Putamen (tissue), 1 donor: ENCODE measurements around the gene FNDC3B.

Experiments used
- DNase-seq: peaks from one replicate; pipeline ENCODE4 v3.0.0-alpha.2; 2016; ENCODE audit warnings: low spot score

Gene FNDC3B

GRCh38 chr3:172054115-172054764, 14.9 kb downstream of the FNDC3B start:
- no peak for DNase-seq

DNA sequence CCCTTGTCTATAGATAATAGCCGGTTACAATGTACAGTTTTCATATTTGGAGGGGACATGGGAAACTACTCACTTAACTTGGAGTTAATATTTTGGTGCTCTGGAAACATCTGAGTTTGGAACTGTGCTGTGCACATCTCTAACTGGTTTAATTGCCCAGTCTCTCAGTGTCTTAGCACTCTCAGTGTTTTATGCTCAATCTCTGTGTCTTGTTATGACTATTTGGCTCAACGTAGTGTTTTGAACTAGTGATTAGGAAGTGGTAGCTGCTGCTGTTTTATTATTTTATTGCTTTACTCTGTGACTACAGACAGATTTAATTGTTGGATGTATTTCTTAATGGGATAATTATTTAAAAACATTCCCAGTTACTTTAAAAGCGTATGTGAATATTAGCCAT, 17.0 kb downstream of the FNDC3B start:
- no peak for DNase-seq

DNA sequence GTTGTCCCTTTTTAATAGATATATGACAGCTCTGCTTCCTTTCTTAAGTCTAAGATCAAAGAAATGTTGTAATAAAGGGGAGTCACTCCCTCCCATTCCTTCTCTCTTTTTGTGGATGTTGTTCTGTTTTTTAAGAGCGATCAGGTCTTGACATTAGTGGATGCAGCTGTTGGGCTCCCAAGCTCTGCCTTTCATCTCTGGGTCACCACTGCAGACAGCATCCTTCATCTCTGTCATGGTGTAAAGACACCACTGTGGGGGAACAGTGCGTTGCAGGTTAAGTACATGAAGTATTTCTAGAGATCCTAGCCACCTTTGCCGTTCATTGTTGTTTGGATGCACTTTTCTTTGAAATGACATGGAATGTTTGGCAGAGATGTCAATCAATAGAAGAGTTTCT, 17.7 kb downstream of the FNDC3B start:
- DNase-seq: no peak

DNA sequence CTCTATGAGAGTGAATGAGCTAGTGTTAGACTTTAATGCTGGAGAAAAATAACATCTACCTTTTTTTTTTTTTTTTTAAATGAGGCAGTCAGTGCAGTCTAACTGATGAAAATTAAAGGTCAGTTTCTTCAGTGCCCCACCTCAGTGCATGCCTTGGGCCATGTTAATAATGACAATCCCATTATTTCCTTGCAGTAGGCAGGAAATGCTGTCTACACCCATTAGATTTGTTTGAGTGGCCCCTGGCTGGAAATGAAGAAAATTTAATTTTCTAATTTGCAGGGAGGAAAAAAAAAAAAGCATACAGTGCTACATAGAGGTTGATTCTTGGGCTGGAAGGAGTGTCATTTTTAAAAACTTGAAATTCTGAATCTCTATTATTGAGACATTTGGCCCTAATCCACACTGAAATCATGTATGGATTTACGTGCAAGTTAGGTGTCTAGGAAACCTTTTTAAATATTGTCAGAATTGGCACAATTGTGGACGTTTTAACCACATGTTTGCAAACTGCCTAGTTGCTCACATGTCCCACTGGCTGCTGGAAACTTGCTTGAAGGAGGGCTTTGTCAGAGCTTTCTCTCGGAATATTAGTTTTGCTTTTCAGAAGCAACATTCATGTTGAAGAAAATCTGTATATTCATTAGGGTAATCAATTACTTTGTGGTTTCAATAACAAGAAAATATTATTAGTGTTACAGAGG, 18.4 kb downstream of the FNDC3B start:
- no peak for DNase-seq

- no peak for DNase-seq
Measured at GRCh38 chr3:172059532-172059931, 20.2 kb downstream of the FNDC3B start.

DNA sequence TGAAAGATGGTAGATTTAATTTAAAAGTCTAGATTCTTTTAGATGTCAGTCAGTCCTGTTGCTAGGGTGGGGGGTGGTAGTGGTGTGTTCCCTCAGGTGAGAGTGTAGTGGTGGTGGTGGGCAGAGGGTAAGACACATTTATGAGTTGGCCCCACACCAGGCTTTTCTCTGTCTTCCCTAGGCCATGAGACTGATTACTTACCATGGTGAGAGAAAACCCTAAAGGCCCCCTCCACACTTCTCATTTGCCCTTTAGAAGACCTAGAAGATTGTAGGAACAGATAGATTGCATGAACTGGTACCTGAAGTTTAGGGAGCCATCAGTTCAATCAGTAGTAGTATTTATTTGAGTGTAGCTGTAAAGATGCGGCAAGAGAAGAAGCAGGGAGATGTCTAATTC, 20.9 kb downstream of the FNDC3B start:
- DNase-seq: no peak

DNA sequence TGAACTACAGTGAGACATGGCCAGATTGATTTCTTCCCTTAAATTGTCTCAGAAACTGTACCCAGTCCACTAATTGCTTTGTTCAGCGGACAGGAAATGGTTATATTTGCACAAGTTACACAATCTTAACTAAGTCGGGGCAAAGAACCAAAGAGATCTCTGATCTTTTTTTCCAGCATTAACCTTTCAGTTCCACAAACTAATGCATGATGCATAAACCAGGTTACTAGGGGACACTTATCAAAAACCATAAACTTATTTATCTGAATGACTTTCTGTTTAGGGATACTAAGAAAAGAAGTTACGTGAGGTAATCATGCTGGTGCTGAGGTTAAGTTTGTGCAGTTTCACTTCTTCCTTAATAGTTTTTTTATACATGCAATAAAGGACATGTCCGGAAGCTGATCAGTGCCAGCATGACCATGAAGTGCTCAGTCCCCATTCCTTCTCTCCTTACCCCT, 22.4 kb downstream of the FNDC3B start:
- no peak for DNase-seq

DNA sequence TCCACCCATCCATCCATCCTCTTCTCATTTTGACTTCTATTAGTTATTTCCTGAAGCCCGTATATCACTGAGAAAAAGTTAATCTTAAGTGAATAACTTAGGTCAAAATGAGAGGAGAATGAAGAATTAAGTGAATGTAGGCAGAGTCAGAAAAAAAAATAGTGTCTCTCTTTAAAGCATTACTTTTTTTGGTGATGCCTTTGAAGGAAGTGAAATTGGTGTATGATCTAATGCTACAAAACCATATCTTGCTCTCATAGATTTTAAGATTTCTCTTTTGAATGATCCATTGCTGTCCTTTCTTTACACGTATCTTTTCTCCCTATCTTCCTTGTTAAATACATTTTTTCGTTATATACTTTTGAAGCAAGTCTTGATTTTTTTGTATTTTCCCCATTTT, 23.4 kb downstream of the FNDC3B start:
- no peak for DNase-seq

- no peak for DNase-seq
Measured at GRCh38 chr3:172063456-172064432, 24.4 kb downstream of the FNDC3B start.

DNA sequence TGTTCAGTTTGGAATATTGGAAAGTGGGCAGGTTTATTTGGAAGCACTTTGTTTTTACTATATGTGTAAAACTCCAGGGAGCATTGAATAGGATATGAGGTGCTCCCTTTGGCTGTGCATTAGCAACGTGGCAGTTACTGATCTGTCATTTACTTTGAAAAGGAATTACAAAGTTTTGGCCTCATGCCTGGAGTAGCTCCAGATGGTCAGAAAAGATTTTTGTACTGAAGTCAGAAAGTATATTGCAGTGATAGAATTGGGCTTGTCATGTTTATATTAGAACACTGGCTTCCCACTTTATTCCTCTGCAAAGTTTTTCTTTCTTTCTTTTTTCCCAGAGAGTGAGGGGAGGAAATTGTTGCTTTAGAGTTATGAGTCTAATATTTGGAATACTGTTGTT, 26.1 kb downstream of the FNDC3B start:
- DNase-seq: no peak

- DNase-seq: no peak
Measured at GRCh38 chr3:172065967-172066762, 26.8 kb downstream of the FNDC3B start.

GRCh38 chr3:172066880-172067796, 27.8 kb downstream of the FNDC3B start:
- no peak for DNase-seq

DNA sequence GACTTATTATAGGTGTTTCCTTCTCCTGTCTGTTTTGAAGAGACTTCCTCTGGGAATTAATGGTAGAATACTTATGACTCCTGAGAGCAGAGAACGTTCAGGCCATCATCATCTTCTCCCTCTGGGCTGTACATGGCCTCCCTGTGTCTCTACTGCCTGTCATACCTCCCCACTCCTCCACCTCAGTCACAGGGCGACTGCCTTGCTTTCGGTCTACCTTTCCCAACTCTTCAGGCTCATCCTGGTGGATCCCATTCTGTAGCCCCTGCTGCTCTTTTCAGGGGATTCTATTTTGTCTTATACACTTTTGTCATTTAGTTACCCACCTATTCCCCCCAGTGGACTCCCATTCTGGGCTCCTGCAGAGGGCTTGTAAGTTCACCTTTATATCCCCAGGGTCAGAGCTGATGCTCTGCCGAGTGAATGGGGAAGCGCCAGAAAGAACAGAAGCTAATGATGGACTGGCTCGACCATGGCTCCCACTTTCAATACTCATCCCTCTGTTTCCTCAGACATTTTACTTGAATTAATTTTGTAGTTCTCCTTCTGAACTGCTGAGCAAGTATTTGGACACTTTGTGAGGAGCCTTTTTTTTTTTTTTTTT, 28.6 kb downstream of the FNDC3B start:
- no peak for DNase-seq

- DNase-seq: no peak
Measured at GRCh38 chr3:172068977-172069376, 29.6 kb downstream of the FNDC3B start.

DNA sequence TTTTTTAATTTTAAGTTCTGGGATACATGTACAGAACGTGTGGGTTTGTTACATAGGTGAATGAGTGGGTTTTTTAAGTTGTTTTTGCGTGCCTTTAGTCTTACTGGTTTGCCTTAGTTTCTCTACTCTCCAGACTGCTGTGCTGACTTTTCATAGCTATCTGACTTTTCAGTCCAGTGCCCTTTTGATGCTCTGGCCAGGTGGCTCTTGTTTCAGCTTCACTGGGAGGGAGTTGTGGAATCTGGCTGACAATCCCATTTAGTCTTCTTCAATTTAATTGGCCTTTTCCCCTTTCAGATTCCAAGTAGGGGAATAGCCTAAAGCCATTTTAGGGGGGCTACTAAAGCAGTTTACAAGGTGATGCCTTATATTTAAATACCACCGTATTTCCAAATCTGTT, 30.1 kb downstream of the FNDC3B start:
- DNase-seq: no peak

GRCh38 chr3:172070269-172070668, 30.9 kb downstream of the FNDC3B start:
- DNase-seq: no peak

GRCh38 chr3:172070802-172071201, 31.4 kb downstream of the FNDC3B start:
- DNase-seq: no peak

DNA sequence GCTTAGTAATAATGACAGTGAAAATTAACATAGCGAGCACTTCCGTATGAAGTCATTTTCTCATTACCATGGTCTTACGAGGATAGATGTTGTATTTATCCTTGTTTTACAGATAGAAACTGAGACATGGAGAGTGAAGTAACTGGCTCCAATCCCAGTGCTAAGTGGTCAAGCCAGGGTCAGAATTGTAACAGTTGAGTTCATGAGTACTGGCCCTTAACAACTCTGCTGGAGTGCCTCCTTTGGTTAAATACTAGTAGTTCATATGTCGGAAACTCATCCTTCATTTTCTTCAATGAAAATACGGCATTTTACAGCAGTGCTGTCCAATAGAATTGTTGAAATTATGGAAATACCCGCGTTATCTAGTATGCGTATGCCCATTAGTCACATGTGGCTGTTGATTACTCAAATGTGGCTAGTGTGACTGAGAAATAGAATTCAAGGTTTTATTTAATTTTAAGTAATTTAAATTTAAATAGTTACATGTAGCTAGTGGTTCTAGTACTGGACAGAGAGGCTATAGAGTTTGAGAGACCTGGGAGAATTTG, 32.5 kb downstream of the FNDC3B start:
- DNase-seq: no peak

GRCh38 chr3:172072543-172072942, 33.2 kb downstream of the FNDC3B start:
- no peak for DNase-seq
